Hepatocyte (in vitro differentiated cells): Measurements from ENCODE around the gene NEK10.

Experiments used
- EZH2phosphoT487 ChIP-seq: fragments of 200-600 bp; sonication (generic); IDR thresholded peaks from one replicate; pipeline ENCODE4 v1.6.1; 2018; ENCODE audit warnings: antibody characterized with exemption, mild to moderate bottlenecking, low read depth, moderate library complexity; ENCODE audit not compliant: unreplicated experiment, severe bottlenecking
- TF ChIP-seq, protein P1 (sequence below): fragments of 200-600 bp; sonication (generic); IDR thresholded peaks from 2 replicates; pipeline ENCODE4 v1.5.1; 2016; ENCODE audit warnings: antibody characterized with exemption, mild to moderate bottlenecking; ENCODE audit not compliant: poor library complexity

DNA sequence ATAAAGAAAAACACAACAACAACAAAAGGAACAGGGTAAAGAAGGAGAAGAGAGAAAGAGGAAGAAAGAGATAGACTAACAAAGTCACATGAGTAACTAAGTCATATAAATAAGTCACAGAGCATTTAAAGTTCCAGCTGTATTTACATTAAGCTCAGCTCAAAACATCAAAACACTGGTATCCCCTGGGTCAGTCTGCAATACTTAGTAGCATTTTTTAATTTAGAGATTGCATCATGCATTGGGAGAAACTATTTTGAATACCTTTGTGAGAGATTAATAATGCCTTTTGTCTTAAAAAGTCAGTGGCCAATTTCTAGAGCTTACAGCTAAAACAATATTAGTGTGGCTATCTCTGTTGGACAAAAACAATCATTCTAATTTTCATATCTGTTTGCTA, 78.4 kb downstream of the NEK10 start:
- TF ChIP-seq, protein P1, sequence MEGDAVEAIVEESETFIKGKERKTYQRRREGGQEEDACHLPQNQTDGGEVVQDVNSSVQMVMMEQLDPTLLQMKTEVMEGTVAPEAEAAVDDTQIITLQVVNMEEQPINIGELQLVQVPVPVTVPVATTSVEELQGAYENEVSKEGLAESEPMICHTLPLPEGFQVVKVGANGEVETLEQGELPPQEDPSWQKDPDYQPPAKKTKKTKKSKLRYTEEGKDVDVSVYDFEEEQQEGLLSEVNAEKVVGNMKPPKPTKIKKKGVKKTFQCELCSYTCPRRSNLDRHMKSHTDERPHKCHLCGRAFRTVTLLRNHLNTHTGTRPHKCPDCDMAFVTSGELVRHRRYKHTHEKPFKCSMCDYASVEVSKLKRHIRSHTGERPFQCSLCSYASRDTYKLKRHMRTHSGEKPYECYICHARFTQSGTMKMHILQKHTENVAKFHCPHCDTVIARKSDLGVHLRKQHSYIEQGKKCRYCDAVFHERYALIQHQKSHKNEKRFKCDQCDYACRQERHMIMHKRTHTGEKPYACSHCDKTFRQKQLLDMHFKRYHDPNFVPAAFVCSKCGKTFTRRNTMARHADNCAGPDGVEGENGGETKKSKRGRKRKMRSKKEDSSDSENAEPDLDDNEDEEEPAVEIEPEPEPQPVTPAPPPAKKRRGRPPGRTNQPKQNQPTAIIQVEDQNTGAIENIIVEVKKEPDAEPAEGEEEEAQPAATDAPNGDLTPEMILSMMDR = no peak
- no peak for TF ChIP-seq EZH2phosphoT487
